Ectodermal cell (in vitro differentiated cells): ENCODE data around the gene ACSBG1.

ENCODE experiments used
- H3K27ac ChIP-seq: 2 replicates; pipeline ENCODE4 v1.7.0; 2013; ENCODE audit warnings: mild to moderate bottlenecking, low read depth, low read length; ENCODE audit not compliant: insufficient read depth, poor library complexity, severe bottlenecking
- H3K27me3 ChIP-seq: 2 replicates; pipeline ENCODE4 v1.7.0; 2013; ENCODE audit warnings: mild to moderate bottlenecking, low read length; ENCODE audit not compliant: insufficient read depth, control insufficient read depth, poor library complexity, severe bottlenecking
- H3K36me3 ChIP-seq: one replicate; pipeline ENCODE4 v1.7.0; 2013; ENCODE audit warnings: low read length; ENCODE audit not compliant: control insufficient read depth, insufficient read depth
- H3K4me1 ChIP-seq: one replicate; pipeline ENCODE4 v1.7.0; 2013; ENCODE audit warnings: low read length; ENCODE audit not compliant: control insufficient read depth, insufficient read depth
- H3K4me3 ChIP-seq: 2 replicates; pipeline ENCODE4 v1.7.0; 2013; ENCODE audit warnings: low read depth, low read length, control low read depth; ENCODE audit not compliant: insufficient read depth
- H3K9me3 ChIP-seq: 2 replicates; pipeline ENCODE4 v1.7.0; 2013; ENCODE audit warnings: mild to moderate bottlenecking, low read length, moderate library complexity; ENCODE audit not compliant: control insufficient read depth
- WGBS, 2 experiments: methylation state at CpG; one replicate each; pipeline ENCODE4 v1.1.7; 2013; ENCODE audit warnings: missing lambda C conversion rate in 2 of 2; 5-methylcytosine and 5-hydroxymethylcytosine counted together

Gene ACSBG1

GRCh38 chr15:78204351-78205309 lies 29.7 kb downstream of the ACSBG1 start:
- 90% methylated on average over 17 of the region's 17 CpGs for WGBS, 2 experiments

GRCh38 chr15:78203346-78204225 lies 30.8 kb downstream of the ACSBG1 start:
- no peak overlapping the region for H3K27ac ChIP-seq
- no peaks in the 10 kb centered on the region for H3K36me3 ChIP-seq
- no peaks in the 10 kb centered on the region for H3K9me3 ChIP-seq
- WGBS, 2 experiments: 87 to 91% methylated on average over 14 of the region's 14 CpGs
- H3K4me3 ChIP-seq: no peak overlapping the region
- H3K4me1 ChIP-seq: peaks cover 12% of the 10 kb centered on the region
- H3K27me3 ChIP-seq: no peaks in the 10 kb centered on the region

More at GRCh38 chr15:78204351-78205309, 29.7 kb downstream of the ACSBG1 start:
- H3K27ac ChIP-seq: peak overlapping the region; percentile 23
- H3K4me1 ChIP-seq: peaks cover 12% of the 10 kb centered on the region
- H3K9me3 ChIP-seq: no peaks in the 10 kb centered on the region
- H3K27me3 ChIP-seq: no peaks in the 10 kb centered on the region
- H3K4me3 ChIP-seq: no peak overlapping the region
- H3K36me3 ChIP-seq: no peaks in the 10 kb centered on the region

GRCh38 chr15:78201281-78202190 lies 32.8 kb downstream of the ACSBG1 start:
- no peaks in the 10 kb centered on the region for H3K36me3 ChIP-seq
- H3K4me3 ChIP-seq: no peak overlapping the region
- WGBS, 2 experiments: 88 to 91% methylated on average over 10 of the region's 10 CpGs
- H3K27me3 ChIP-seq: no peaks in the 10 kb centered on the region
- H3K27ac ChIP-seq: no peak overlapping the region
- H3K4me1 ChIP-seq: peaks cover 8% of the 10 kb centered on the region
- H3K9me3 ChIP-seq: no peaks in the 10 kb centered on the region

- WGBS, 2 experiments: 94 to 95% methylated on average over 10 of the region's 10 CpGs
- no peak overlapping the region for H3K27ac ChIP-seq
- no peak overlapping the region for H3K4me3 ChIP-seq
Measured at GRCh38 chr15:78200276-78200930, 34.0 kb downstream of the ACSBG1 start.

GRCh38 chr15:78197632-78198031 lies 36.7 kb downstream of the ACSBG1 start:
- Histone ChIP-seq H3K27me3 (no peaks in the 10 kb centered on the region), H3K27ac (no peak overlapping the region), H3K4me3 (no peak overlapping the region), H3K9me3 (no peaks in the 10 kb centered on the region), H3K4me1 (no peaks in the 10 kb centered on the region), H3K36me3 (no peaks in the 10 kb centered on the region)
- WGBS, 2 experiments: 84 to 86% methylated on average over 7 of the region's 7 CpGs

More at GRCh38 chr15:78200276-78200930, 34.0 kb downstream of the ACSBG1 start:
- Histone ChIP-seq H3K9me3 (no peaks in the 10 kb centered on the region), H3K4me1 (peaks cover 6% of the 10 kb centered on the region), H3K36me3 (no peaks in the 10 kb centered on the region), H3K27me3 (no peaks in the 10 kb centered on the region)

GRCh38 chr15:78195735-78196201 lies 38.6 kb downstream of the ACSBG1 start:
- no peaks in the 10 kb centered on the region for H3K27me3 ChIP-seq

GRCh38 chr15:78194568-78194925 lies 39.8 kb downstream of the ACSBG1 start:
- Histone ChIP-seq H3K4me1 (no peaks in the 10 kb centered on the region), H3K9me3 (no peaks in the 10 kb centered on the region), H3K4me3 (no peak overlapping the region), H3K27ac (no peak overlapping the region), H3K36me3 (no peaks in the 10 kb centered on the region), H3K27me3 (no peaks in the 10 kb centered on the region)
- 94 to 95% methylated on average over 15 of the region's 15 CpGs for WGBS, 2 experiments

More at GRCh38 chr15:78195735-78196201, 38.6 kb downstream of the ACSBG1 start:
- no peak overlapping the region for H3K4me3 ChIP-seq
- H3K36me3 ChIP-seq: no peaks in the 10 kb centered on the region
- no peaks in the 10 kb centered on the region for H3K9me3 ChIP-seq
- no peaks in the 10 kb centered on the region for H3K4me1 ChIP-seq
- no peak overlapping the region for H3K27ac ChIP-seq
- 59% methylated on average over 7 of the region's 7 CpGs for WGBS, 2 experiments

GRCh38 chr15:78193731-78194567 lies 40.4 kb downstream of the ACSBG1 start:
- Histone ChIP-seq H3K9me3 (no peaks in the 10 kb centered on the region), H3K36me3 (no peaks in the 10 kb centered on the region), H3K27me3 (no peaks in the 10 kb centered on the region), H3K4me3 (no peak overlapping the region), H3K4me1 (no peaks in the 10 kb centered on the region), H3K27ac (no peak overlapping the region)
- 82 to 83% methylated on average over 14 to 15 of the region's 15 CpGs for WGBS, 2 experiments
